Subcutaneous adipose tissue (tissue), 4 donors: ENCODE data around the gene ANK2. TPM values are rescaled to one million over a fixed set of nuclear protein-coding genes. Genes with fewer than 3 reads are reported as not detected.

Experiments
- CTCF ChIP-seq: fragments of 450-650 bp; IDR thresholded peaks from one replicate; pipeline ENCODE4 v1.5.1; 2016; ENCODE audit warnings: low read depth, mild to moderate bottlenecking, control low read depth, antibody characterized with exemption, moderate library complexity
- total RNA-seq, 4 donors: library from RNA; depleted of rRNA; stranded (reverse); fragments of >200 nt; gene quantifications; one replicate each; pipeline ENCODE4 v1.1.0, GENCODE V29; 2016

The ANK2 gene
- total RNA-seq = 100 to 1,000 TPM in 1 of 4 donors, 10 to 100 TPM in 3; 49.4 to 119 (median 72.9) TPM

DNA sequence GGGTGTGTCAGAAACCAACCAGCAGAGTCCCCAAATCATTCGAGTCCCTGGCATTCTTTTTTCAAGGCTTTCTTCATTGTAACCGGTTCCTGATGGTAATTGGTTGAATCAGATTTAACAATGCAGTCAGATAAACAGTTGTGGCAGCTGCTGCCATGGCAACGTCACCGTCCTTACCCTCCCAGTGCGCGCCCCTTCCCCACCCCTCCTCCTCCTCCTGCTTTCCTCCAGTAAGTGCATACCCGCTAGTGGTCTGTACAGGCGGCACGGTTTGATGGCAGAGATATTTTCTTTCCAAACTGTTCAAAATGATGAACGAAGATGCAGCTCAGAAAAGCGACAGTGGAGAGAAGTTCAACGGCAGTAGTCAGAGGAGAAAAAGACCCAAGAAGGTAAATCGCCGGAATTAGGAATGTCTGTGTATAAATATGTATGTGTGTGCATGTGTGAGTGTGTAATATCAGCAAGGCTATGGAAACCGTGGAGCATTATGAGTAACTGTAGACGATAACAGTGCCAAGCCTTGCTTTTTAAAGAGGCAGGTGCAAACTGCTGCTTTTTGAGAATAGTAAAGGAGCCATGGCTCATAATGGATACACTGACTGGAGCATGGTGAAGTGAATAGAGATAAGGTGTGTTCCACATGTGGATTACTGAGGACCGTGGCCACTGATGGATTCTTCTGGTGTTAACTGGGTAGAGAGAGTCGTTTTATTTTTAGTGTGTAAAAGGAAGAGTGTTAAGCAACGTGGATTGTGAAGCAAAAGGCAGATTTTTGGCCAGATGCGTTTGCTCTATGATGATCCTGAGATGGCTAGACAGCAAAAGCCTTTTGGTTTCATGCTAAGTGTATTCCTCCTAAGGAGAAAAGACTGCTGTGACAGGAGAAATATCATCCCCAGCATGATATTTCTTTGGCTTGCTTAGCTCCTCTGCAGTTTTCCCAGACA, at the start of gene ANK2:
ANK2 (plus strand) TSS at position 233 of the 950 bp plus-strand sequence; CDS start at position 309, 76 bp downstream.
- TF ChIP-seq CTCF = no peak

GRCh38 chr4:113003841-113004240, 45.6 kb upstream of the ANK2 start:
- no peak for TF ChIP-seq CTCF

DNA sequence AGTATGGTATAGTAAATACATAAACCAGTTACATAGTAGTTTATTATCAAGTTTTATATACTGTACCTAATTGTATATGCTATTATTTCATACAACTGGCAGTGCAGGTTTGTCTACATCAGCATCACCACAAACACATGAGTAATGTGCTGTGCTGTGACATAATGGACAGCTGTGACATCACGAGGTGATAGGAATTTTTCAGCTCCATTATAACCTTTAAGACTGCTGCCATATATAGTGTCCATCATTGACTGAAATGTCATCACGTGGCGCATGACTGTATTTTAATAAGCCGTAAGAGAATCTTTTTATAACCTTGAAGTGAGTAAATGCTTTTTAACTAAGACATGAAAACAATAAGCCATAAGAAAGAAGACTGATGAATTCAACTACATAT, 44.8 kb upstream of the ANK2 start:
- no peak for TF ChIP-seq CTCF

DNA sequence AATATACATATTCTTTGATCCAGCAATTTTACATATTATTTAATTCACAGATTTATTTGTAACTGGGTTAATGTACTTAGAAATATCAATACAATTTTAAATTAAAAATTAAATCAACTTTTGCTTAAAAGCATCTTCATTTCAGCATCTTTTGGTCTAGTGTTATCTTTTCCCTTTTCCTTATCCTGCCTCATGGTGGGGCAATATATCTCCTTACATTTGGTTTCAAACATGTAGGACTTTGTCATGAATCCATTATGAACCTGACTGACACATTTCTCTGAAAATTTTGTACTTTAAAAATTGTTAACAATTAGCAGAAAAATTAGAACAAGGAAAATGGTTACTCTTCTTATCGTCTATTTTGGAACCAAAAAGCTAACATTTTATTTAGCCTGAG, 42.8 kb upstream of the ANK2 start:
- TF ChIP-seq CTCF = no peak

DNA sequence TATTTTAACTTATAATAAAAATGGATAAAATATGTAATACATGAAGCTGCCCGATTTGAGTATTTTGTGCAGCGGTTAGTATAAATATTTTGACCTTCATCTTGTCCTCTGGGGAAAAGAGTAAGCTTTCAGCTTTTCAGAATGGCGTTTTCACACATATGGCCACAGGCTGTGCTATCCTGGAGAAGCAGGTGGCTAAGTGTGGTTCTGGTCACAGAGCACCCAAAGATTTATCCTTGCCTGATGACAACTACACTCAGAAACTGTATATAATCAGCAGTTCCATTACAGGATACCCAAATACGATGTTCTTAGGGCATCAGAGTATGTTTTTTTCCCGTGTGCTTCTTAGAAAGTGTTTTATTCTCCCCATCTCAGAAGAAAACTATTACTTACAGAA, 42.3 kb upstream of the ANK2 start:
- no peak for TF ChIP-seq CTCF

- no peak for TF ChIP-seq CTCF
Observed at GRCh38 chr4:113008135-113008534, 41.3 kb upstream of the ANK2 start.

GRCh38 chr4:113008716-113009115, 40.7 kb upstream of the ANK2 start:
- no peak for TF ChIP-seq CTCF
